DOHH2 (cell line): Measurements from ENCODE around the gene OSTF1.

Source experiments
- EZH2phosphoT487 ChIP-seq: fragments of 200-600 bp; sonication (generic); IDR thresholded peaks from 2 replicates; pipeline ENCODE4 v1.6.1; 2017; ENCODE audit warnings: borderline replicate concordance, mild to moderate bottlenecking, antibody characterized with exemption, low read length, moderate library complexity, mixed read lengths
- TF ChIP-seq, protein P1 (sequence below): fragments of 200-600 bp; sonication (generic); IDR thresholded peaks from one replicate; pipeline ENCODE4 v1.5.1; 2014; ENCODE audit warnings: antibody characterized with exemption, mild to moderate bottlenecking, low read depth, low read length; ENCODE audit not compliant: poor library complexity, severe bottlenecking

DNA sequence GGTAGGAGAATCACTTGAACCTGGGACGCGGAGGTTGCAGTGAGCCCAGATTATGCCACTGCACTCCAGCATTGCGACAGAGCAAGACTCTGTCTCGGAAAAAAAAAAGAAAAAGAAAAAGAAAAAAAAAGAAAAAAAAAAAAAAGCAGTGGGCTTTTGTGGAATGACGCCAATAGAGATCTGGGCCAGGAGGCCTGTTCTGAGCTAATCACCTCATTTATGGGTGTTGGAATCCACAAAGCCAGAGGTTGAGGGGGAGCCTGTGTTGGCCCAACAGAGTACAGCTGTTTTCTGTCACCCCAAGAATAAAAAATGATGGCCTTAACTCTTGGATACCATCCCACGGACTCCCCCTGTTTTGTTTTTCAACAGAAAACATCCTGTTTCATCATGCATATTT, 18.5 kb downstream of the OSTF1 start:
- TF ChIP-seq, protein P1, sequence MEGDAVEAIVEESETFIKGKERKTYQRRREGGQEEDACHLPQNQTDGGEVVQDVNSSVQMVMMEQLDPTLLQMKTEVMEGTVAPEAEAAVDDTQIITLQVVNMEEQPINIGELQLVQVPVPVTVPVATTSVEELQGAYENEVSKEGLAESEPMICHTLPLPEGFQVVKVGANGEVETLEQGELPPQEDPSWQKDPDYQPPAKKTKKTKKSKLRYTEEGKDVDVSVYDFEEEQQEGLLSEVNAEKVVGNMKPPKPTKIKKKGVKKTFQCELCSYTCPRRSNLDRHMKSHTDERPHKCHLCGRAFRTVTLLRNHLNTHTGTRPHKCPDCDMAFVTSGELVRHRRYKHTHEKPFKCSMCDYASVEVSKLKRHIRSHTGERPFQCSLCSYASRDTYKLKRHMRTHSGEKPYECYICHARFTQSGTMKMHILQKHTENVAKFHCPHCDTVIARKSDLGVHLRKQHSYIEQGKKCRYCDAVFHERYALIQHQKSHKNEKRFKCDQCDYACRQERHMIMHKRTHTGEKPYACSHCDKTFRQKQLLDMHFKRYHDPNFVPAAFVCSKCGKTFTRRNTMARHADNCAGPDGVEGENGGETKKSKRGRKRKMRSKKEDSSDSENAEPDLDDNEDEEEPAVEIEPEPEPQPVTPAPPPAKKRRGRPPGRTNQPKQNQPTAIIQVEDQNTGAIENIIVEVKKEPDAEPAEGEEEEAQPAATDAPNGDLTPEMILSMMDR = no peak
- no peak for TF ChIP-seq EZH2phosphoT487
